Body of pancreas (tissue), 4 donors: ENCODE measurements around the gene PRND.

ENCODE experiments used
- POLR2A ChIP-seq, 3 donors: fragments of 450-650 bp; IDR thresholded peaks; one replicate each; pipeline ENCODE4 v1.6.1; 2016; ENCODE audit warnings: antibody characterized with exemption in 3 of 3, mild to moderate bottlenecking in 2 of 3
- TF ChIP-seq, protein P1 (sequence below), 7 experiments: fragments of 450-650 bp in 4 of 7; fragments of 200-600 bp in 3 of 7; sonication (generic) in 3 of 7; IDR thresholded peaks; one replicate each; pipeline ENCODE4 v1.5.1; 2016 to 2019; ENCODE audit warnings: antibody characterized with exemption in 7 of 7

DNA sequence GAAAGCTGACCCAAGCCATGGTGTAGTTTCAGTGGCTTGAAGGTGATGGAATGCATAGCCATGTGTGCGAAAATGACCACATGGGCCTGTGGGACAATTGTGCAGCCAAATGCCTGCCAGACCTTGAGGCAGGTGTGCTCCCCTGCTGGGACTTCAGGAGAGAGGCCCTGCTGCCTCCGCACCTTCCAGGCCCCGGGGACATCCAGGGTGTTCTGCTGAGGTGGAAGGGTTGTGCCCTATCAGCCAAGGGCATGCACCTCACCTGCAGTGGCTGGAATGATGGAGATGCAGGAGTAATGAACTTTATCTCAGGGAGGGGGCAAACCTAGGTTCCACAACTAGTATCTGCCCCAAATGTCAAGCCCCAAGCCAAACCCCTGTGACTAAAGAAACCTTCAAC, 44.0 kb downstream of the PRND start:
- TF ChIP-seq, protein P1, sequence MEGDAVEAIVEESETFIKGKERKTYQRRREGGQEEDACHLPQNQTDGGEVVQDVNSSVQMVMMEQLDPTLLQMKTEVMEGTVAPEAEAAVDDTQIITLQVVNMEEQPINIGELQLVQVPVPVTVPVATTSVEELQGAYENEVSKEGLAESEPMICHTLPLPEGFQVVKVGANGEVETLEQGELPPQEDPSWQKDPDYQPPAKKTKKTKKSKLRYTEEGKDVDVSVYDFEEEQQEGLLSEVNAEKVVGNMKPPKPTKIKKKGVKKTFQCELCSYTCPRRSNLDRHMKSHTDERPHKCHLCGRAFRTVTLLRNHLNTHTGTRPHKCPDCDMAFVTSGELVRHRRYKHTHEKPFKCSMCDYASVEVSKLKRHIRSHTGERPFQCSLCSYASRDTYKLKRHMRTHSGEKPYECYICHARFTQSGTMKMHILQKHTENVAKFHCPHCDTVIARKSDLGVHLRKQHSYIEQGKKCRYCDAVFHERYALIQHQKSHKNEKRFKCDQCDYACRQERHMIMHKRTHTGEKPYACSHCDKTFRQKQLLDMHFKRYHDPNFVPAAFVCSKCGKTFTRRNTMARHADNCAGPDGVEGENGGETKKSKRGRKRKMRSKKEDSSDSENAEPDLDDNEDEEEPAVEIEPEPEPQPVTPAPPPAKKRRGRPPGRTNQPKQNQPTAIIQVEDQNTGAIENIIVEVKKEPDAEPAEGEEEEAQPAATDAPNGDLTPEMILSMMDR (IDR thresholded peaks at IDR 0.05) = no peak
- no peak for TF ChIP-seq POLR2A (IDR thresholded peaks at IDR 0.05)
